Prostate gland (tissue), 2 donors: ENCODE data around the gene HMOX1.

Experiments used
- CTCF ChIP-seq, 4 experiments: fragments of 200-600 bp in 2 of 4; fragments of 450-650 bp in 2 of 4; sonication (generic) in 2 of 4; IDR thresholded peaks; 1 replicate in 3 of 4; 2 replicates in 1 of 4; pipeline ENCODE4 v1.5.1; 2016 to 2019; ENCODE audit warnings: antibody characterized with exemption in 4 of 4, mild to moderate bottlenecking in 2 of 4, moderate library complexity in 2 of 4
- POLR2A ChIP-seq: fragments of 450-650 bp; IDR thresholded peaks from one replicate; pipeline ENCODE4 v1.6.1; 2016; ENCODE audit warnings: antibody characterized with exemption, mild to moderate bottlenecking

GRCh38 chr22:35430897-35431322 is 50.0 kb downstream of the HMOX1 start:
- TF ChIP-seq CTCF (IDR thresholded peaks at IDR 0.05) (peak; percentile 99 to 100 (median 99)), POLR2A (no peak)
